GM12878 (cell line): ENCODE data around the gene GMDS. TPM values are rescaled to one million over a fixed set of nuclear protein-coding genes. Genes with fewer than 3 reads are reported as not detected.

Experiments used
- ATAC-seq: fragments of 200-7000 bp; cut with Tn5 transposase; 3 replicates; pipeline ENCODE4 v1.9.1; 2020; ENCODE audit warnings: mild to moderate bottlenecking, moderate library complexity
- BruUV-seq: library from RNA; stranded (reverse); fragments of 400-500 nt; replicated peaks from 2 replicates; lab custom pipeline; 2021; lab: Mats Ljungman, UMichigan
- CTCF ChIA-PET: fragments of 300-600 bp; sonication (Branson Sonifier 250); formaldehyde crosslinking; extraction: SDS; loops from one replicate; lab custom pipeline; 2021; ENCODE audit warnings: inconsistent platforms; lab: Yijun Ruan, JAX
- POLR2A ChIA-PET: fragments of 350-600 bp; formaldehyde crosslinking; extraction: SDS; loops from one replicate; lab custom pipeline; 2021; ENCODE audit warnings: inconsistent platforms; lab: Charles Lee
- RAD21 ChIA-PET: fragments of 300-600 bp; sonication (Branson Sonifier 250); formaldehyde crosslinking; loops from one replicate; lab custom pipeline; 2023; ENCODE audit warnings: antibody characterized with exemption; ENCODE audit not compliant: unreplicated experiment; lab: Charles Lee
- SMC1A ChIA-PET: fragments of 300-600 bp; sonication (Branson Sonifier 250); formaldehyde crosslinking; loops from one replicate; lab custom pipeline; 2023; ENCODE audit not compliant: unreplicated experiment, uncharacterized antibody; lab: Charles Lee
- DNase-seq: peaks from one replicate; pipeline ENCODE4 v3.0.0-alpha.2; 2011; ENCODE audit warnings: low read depth, low spot score
- FAIRE-seq: peaks from 3 replicates; lab custom pipeline; 2011; peaks lifted over from hg19 to GRCh38; lab: Jason Lieb, UNC
- H2AFZ ChIP-seq: 2 replicates; pipeline ENCODE4 v1.6.0; 2011; ENCODE audit warnings: low read depth, low read length, control low read depth; ENCODE audit not compliant: control insufficient read depth
- H3K27ac ChIP-seq: 2 replicates; pipeline ENCODE4 v1.5.1; 2011; ENCODE audit warnings: control low read depth; ENCODE audit not compliant: control insufficient read depth, insufficient read depth
- H3K27me3 ChIP-seq, 2 experiments: replicated peaks in 1 of 2; 2 replicates each; pipeline versions ENCODE4 v1.6.0 to v1.6.1; 2011; ENCODE audit warnings: low read length in 1 of 2; ENCODE audit not compliant: control insufficient read depth in 2 of 2, insufficient read depth in 2 of 2
- H3K36me3 ChIP-seq, 2 experiments: 2 replicates each; pipeline ENCODE4 v1.5.1; 2011; ENCODE audit warnings: low read length in 1 of 2; ENCODE audit not compliant: control insufficient read depth in 2 of 2, insufficient read depth in 2 of 2
- H3K4me1 ChIP-seq: 2 replicates; pipeline ENCODE4 v1.6.1; 2011; ENCODE audit warnings: mild to moderate bottlenecking, low read length, moderate library complexity, mixed read lengths; ENCODE audit not compliant: control insufficient read depth, insufficient read depth
- H3K4me2 ChIP-seq: 2 replicates; pipeline ENCODE4 v1.6.0; 2011; ENCODE audit warnings: control low read depth; ENCODE audit not compliant: control insufficient read depth, insufficient read depth
- H3K4me3 ChIP-seq: fragments of 200-600 bp; sonication (generic); 2 replicates; pipeline ENCODE4 v1.5.1; 2016
- H3K79me2 ChIP-seq: 2 replicates; pipeline ENCODE4 v1.6.0; 2011; ENCODE audit warnings: low read length; ENCODE audit not compliant: control insufficient read depth, insufficient read depth
- H3K9ac ChIP-seq: 2 replicates; pipeline ENCODE4 v1.8.0; 2011; ENCODE audit warnings: low read length, control low read depth, mixed read lengths; ENCODE audit not compliant: control insufficient read depth, insufficient read depth
- H3K9me3 ChIP-seq: replicated peaks from 3 replicates; pipeline ENCODE4 v1.5.1; 2011; ENCODE audit warnings: mild to moderate bottlenecking, low read length; ENCODE audit not compliant: control insufficient read depth, insufficient read depth
- H4K20me1 ChIP-seq: 2 replicates; pipeline ENCODE4 v1.6.0; 2011; ENCODE audit not compliant: control insufficient read depth, insufficient read depth
- ATF7 ChIP-seq: fragments of 450-650 bp; IDR thresholded peaks from 2 replicates; pipeline ENCODE4 v1.6.1; 2016; ENCODE audit warnings: low read depth, mild to moderate bottlenecking
- BACH1 ChIP-seq: fragments of 450-650 bp; IDR thresholded peaks from 2 replicates; pipeline ENCODE4 v1.6.1; 2017; ENCODE audit warnings: mild to moderate bottlenecking, borderline replicate concordance
- CHD2 ChIP-seq: IDR thresholded peaks from 2 replicates; pipeline ENCODE4 v1.6.1; 2011; ENCODE audit warnings: low read depth, low read length, improper control_type of control experiment, borderline replicate concordance
- HDAC2 ChIP-seq: fragments of 200-600 bp; sonication (generic); IDR thresholded peaks from 2 replicates; pipeline ENCODE4 v1.6.1; 2017
- KDM1A ChIP-seq: fragments of 200-600 bp; sonication (generic); IDR thresholded peaks from 2 replicates; pipeline ENCODE4 v1.6.1; 2016; ENCODE audit warnings: borderline replicate concordance
- MEF2A ChIP-seq: IDR thresholded peaks from 2 replicates; pipeline ENCODE4 v1.6.1; 2011; ENCODE audit warnings: low read depth, mild to moderate bottlenecking, low read length, moderate library complexity; ENCODE audit not compliant: insufficient read depth
- MTA2 ChIP-seq: fragments of 450-650 bp; IDR thresholded peaks from 2 replicates; pipeline ENCODE4 v1.6.1; 2016; ENCODE audit warnings: low read depth, mild to moderate bottlenecking, moderate library complexity
- MYB ChIP-seq: fragments of 150-350 bp; IDR thresholded peaks from 2 replicates; pipeline ENCODE4 v1.6.1; 2014; ENCODE audit warnings: mild to moderate bottlenecking, low read depth, low read length, borderline replicate concordance
- RCOR1 ChIP-seq: conservative IDR thresholded peaks from 2 replicates; pipeline ENCODE4 v1.6.1; 2012; ENCODE audit warnings: low read depth, low read length, improper control_type of control experiment
- STAT1 ChIP-seq: fragments of 450-650 bp; conservative IDR thresholded peaks from 2 replicates; pipeline ENCODE4 v1.6.1; 2014; ENCODE audit warnings: antibody characterized with exemption, mild to moderate bottlenecking
- WGBS: methylation state at CpG from one replicate; pipeline ENCODE4 v1.1.6; 2016; ENCODE audit warnings: low lambda C conversion rate; ENCODE audit not compliant: insufficient replicate concordance, insufficient coverage; ENCODE audit errors: missing lambda C conversion rate; 5-methylcytosine and 5-hydroxymethylcytosine counted together
- in situ Hi-C: fragments of 300-500 bp; cut with MboI; formaldehyde crosslinking; loops from 9 replicates; pipeline ENCODE4 v1.14.3; 2018; ENCODE audit warnings: mixed read lengths
- intact Hi-C: fragments of 100-400 bp; cut with micrococcal nuclease; formaldehyde crosslinking; loops from one replicate; pipeline ENCODE4 v1.14.2; 2022; ENCODE audit not compliant: unreplicated experiment
- polyA plus RNA-seq, 11 experiments: library from polyadenylated mRNA; depleted of rRNA in 4 of 11; unstranded in 6 of 11; stranded (reverse) in 5 of 11; fragments of >200 nt; fragmentation: Nextera tagmentation in 4 of 11; fragmentation: Illumina TruSeq in 1 of 11; extraction: Ambion mirVana in 4 of 11; extraction: Trizol in 1 of 11; gene quantifications; 1 replicate in 1 of 11; 2 replicates in 10 of 11; pipeline versions ENCODE4 v1.2.1 to v1.2.3, GENCODE V29; 2011 to 2016; ENCODE audit warnings: inconsistent platforms in 2 of 11, missing spikeins in 2 of 11, low read depth in 1 of 11
- total RNA-seq, 4 experiments: library from RNA; depleted of rRNA in 3 of 4; stranded (reverse); fragments of >200 nt in 3 of 4; fragmentation: Illumina TruSeq in 1 of 4; extraction: Trizol in 1 of 4; gene quantifications; 2 replicates each; pipeline versions ENCODE4 v1.2.1 to v1.2.3, GENCODE V29; 2013 to 2021
- TF ChIP-seq, protein P1 (sequence below): IDR thresholded peaks from 2 replicates; pipeline ENCODE4 v1.6.1; 2011; ENCODE audit warnings: borderline replicate concordance, low read depth, mild to moderate bottlenecking, moderate library complexity, low read length; ENCODE audit not compliant: insufficient read depth, poor library complexity, severe bottlenecking
- TF ChIP-seq, protein P2 (sequence below): IDR thresholded peaks from 2 replicates; pipeline ENCODE4 v1.6.1; 2011; ENCODE audit warnings: low read depth, mild to moderate bottlenecking, low read length, moderate library complexity, borderline replicate concordance; ENCODE audit errors: extremely low read depth

The GMDS gene
- total and polyA plus RNA-seq, 10 of the 15 experiments (the other 5 are each of a cell fraction or from before 2014, with no cell fraction given): 0.61 to 53.8 (median 29.3) TPM

DNA sequence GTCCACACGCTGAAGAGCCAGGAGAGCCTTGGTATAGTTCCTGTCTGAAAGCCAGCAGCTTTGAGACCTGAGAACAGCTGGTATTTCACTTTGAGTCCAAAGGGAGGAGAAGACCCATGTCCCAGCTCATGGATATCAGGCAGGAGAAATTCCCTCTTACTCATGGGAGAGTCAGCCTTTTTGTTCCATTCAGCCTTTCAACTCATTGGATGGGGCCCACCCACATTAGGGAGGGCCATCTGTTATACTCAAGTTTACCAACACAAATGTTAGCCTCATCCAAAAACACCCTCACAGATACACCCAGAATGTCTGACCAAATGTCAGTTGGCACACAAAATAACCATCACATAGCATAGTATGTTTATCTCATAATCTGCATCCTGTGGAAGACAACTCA, 80.1 kb downstream of the GMDS start:
- no peak for FAIRE-seq
- ChIA-PET RAD21 (no interaction called here), CTCF (interaction anchor here (0.5 kb wide), 1 partner anchor 283 kb away, joined by 3 read pairs; no protein-coding TSS in a partner anchor), SMC1A (no interaction called here), POLR2A (no interaction called here)
- no TSS peak for BruUV-seq
- H3K27me3 ChIP-seq: no peaks in the 10 kb centered on the region
- no peak overlapping the region for H2AFZ ChIP-seq
- in situ Hi-C loops: no loop called here
- no peaks in the 10 kb centered on the region for H4K20me1 ChIP-seq
- intact Hi-C loops: no loop called here
- no peaks in the 10 kb centered on the region for H3K36me3 ChIP-seq
- H3K4me1 ChIP-seq: peaks cover 17% of the 10 kb centered on the region
- no peak for DNase-seq
- H3K4me3 ChIP-seq: no peak overlapping the region
- H3K9me3 ChIP-seq: peaks cover 4% of the 10 kb centered on the region; the same call in 2 of the 3 replicates
- TF ChIP-seq MTA2 (no peak), CHD2 (no peak), HDAC2 (no peak)
- TF ChIP-seq, protein P1, sequence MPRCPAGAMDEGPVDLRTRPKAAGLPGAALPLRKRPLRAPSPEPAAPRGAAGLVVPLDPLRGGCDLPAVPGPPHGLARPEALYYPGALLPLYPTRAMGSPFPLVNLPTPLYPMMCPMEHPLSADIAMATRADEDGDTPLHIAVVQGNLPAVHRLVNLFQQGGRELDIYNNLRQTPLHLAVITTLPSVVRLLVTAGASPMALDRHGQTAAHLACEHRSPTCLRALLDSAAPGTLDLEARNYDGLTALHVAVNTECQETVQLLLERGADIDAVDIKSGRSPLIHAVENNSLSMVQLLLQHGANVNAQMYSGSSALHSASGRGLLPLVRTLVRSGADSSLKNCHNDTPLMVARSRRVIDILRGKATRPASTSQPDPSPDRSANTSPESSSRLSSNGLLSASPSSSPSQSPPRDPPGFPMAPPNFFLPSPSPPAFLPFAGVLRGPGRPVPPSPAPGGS: no peak
- TF ChIP-seq, protein P2, sequence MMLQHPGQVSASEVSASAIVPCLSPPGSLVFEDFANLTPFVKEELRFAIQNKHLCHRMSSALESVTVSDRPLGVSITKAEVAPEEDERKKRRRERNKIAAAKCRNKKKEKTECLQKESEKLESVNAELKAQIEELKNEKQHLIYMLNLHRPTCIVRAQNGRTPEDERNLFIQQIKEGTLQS: no peak
- 100% methylated on average over 1 of the region's 1 CpG for WGBS
- no peak overlapping the region for H3K4me2 ChIP-seq
- no peaks in the 10 kb centered on the region for H3K79me2 ChIP-seq
- no peak overlapping the region for H3K27ac ChIP-seq
- no peak overlapping the region for H3K9ac ChIP-seq
- ATAC-seq: no peak

DNA sequence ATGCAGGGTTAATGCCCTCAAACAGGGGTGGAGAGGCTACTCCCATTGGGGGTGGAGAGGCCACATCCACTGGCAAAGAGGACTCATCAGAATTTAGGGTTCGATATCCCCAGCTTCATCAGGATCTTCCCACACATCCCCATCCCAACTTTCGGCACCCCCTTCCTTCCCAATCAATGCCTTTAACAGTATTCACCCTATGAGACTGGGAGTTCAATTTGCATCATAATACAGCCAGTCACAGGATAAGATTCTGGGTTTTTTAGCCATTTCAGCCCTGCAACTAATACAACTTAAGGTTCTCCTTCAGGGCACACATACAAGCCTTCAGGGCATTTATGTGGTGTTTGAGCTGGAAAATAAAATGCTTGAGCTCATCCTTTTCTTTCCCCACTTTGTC, 80.9 kb downstream of the GMDS start:
- ChIA-PET RAD21 (no interaction called here), POLR2A (no interaction called here), SMC1A (no interaction called here), CTCF (no interaction called here)
- Histone ChIP-seq H3K36me3 (no peaks in the 10 kb centered on the region), H3K4me1 (peaks cover 17% of the 10 kb centered on the region), H2AFZ (no peak overlapping the region), H3K4me3 (no peak overlapping the region), H3K27me3 (no peaks in the 10 kb centered on the region), H3K9me3 (peaks cover 4% of the 10 kb centered on the region; the same call in 2 of the 3 replicates), H3K79me2 (no peaks in the 10 kb centered on the region), H4K20me1 (no peaks in the 10 kb centered on the region), H3K9ac (no peak overlapping the region), H3K4me2 (no peak overlapping the region), H3K27ac (no peak overlapping the region)
- intact Hi-C loops: no loop called here
- in situ Hi-C loops: no loop called here
- DNase-seq (no peak), FAIRE-seq (no peak), ATAC-seq (no peak)
- no TSS peak for BruUV-seq
- 95% methylated on average over 2 of the region's 2 CpGs for WGBS
- no peak for TF ChIP-seq RCOR1
- no peak for TF ChIP-seq KDM1A
- TF ChIP-seq STAT1: no peak
- no peak for TF ChIP-seq MYB
- no peak for TF ChIP-seq BACH1
- no peak for TF ChIP-seq MEF2A
- TF ChIP-seq ATF7: no peak
